Measurements from ENCODE around the gene CDH23. TPM values are rescaled to one million over a fixed set of nuclear protein-coding genes. Genes with fewer than 3 reads are reported as not detected.
A peak's percentile ranks its signal among the peaks of the same experiment; 100 is the strongest.

CDH23 gene
- total and polyA plus RNA-seq, 2 of the 8 experiments (the other 6 are each of a cell fraction or from before 2014, with no cell fraction given) = 1.9 to 4.9 TPM

- no peak overlapping the region for H2AFZ ChIP-seq (ENCODE audit: low read length)
- no peaks in the 10 kb centered on the region for H3K9me3 ChIP-seq (ENCODE audit: insufficient read depth in 2 of 2, low read depth in 1 of 2, low read length in 1 of 2)
- DNase-seq (ENCODE audit: low read depth in 1 of 2, low spot score in 2 of 2) = no peak
- H4K20me1 ChIP-seq (replicated peaks in 1 of 2; ENCODE audit: control insufficient read depth in 1 of 2, insufficient read depth in 2 of 2, low read length in 2 of 2) = no peaks in the 10 kb centered on the region
- H3K4ac ChIP-seq (replicated peaks; ENCODE audit: insufficient read length, low read depth, low read length) = no peak overlapping the region
- no peak overlapping the region for H3K56ac ChIP-seq (replicated peaks; ENCODE audit: insufficient read length, low read depth, low read length)
- no peak overlapping the region for H3K14ac ChIP-seq (ENCODE audit: insufficient read length)
- no peak overlapping the region for H4K5ac ChIP-seq (ENCODE audit: insufficient read length, low read depth, low read length)
- no peak overlapping the region for H3K27ac ChIP-seq (ENCODE audit: low read depth, low read length)
- H3K79me2 ChIP-seq (ENCODE audit: control insufficient read depth in 1 of 2, insufficient read depth in 2 of 2, low read length in 2 of 2) = no peaks in the 10 kb centered on the region
- no peak overlapping the region for H2AK5ac ChIP-seq (ENCODE audit: low read depth, low read length)
- no peak overlapping the region; the same call in 1 of the 2 replicates for H4K8ac ChIP-seq (ENCODE audit: extremely low read depth, insufficient read depth, low read length)
- no peak overlapping the region for H2BK120ac ChIP-seq (replicated peaks; ENCODE audit: low read depth, low read length)
- no peak overlapping the region for H3K4me2 ChIP-seq (ENCODE audit: insufficient read depth in 1 of 2, low read depth in 2 of 2, low read length in 2 of 2)
- H4K91ac ChIP-seq (replicated peaks; ENCODE audit: insufficient read length, low read length) = no peak overlapping the region
- no peaks in the 10 kb centered on the region for H3K79me1 ChIP-seq (ENCODE audit: low read depth, low read length)
- no peak for TF ChIP-seq ZNF274 (IDR thresholded peaks at IDR 0.05; ENCODE audit: borderline replicate concordance, extremely low read depth, low read length)
- TF ChIP-seq RAD21 (IDR thresholded peaks at IDR 0.05 in 1 of 2, conservative IDR thresholded peaks at IDR 0.05 in 1 of 2; ENCODE audit: low read depth in 2 of 2, low read length in 2 of 2) = no peak
- no peak for TF ChIP-seq SP4 (IDR thresholded peaks at IDR 0.05; ENCODE audit: low read length)
- TF ChIP-seq POU5F1 (IDR thresholded peaks at IDR 0.05; ENCODE audit: low read depth, low read length) = no peak
- no peak for TF ChIP-seq NANOG (IDR thresholded peaks at IDR 0.05; ENCODE audit: insufficient read depth, low read depth, low read length, poor library complexity, severe bottlenecking)
- no peak for TF ChIP-seq KDM1A (IDR thresholded peaks at IDR 0.05; ENCODE audit: borderline replicate concordance, low read length)
- no peak for FAIRE-seq
- H2BK5ac ChIP-seq (ENCODE audit: low read depth, low read length) = no peak overlapping the region
- 0 out of 2 replicates have a peak overlapping the region, but pooled peaks have one; percentile 29 for H2BK15ac ChIP-seq (ENCODE audit: low read length)
- no peak overlapping the region for H3K4me3 ChIP-seq (ENCODE audit: extremely low read depth in 1 of 4, insufficient read depth in 2 of 4, low read depth in 3 of 4, low read length in 4 of 4)
- H3K27me3 ChIP-seq (replicated peaks in 1 of 4; ENCODE audit: control insufficient read depth in 3 of 4, extremely low read depth in 1 of 4, insufficient read depth in 3 of 4, low read length in 3 of 4) = peaks cover 0 to 2% (median under 1%) of the 10 kb centered on the region in 4 experiments; a peak in 1 of 7 replicates
- H3K36me3 ChIP-seq (ENCODE audit: control insufficient read depth in 2 of 4, insufficient read depth in 4 of 4, low read length in 3 of 4) = no peaks in the 10 kb centered on the region
- no peak overlapping the region for H3K23ac ChIP-seq (ENCODE audit: insufficient read length)
- no peaks in the 10 kb centered on the region for H3K23me2 ChIP-seq (ENCODE audit: low read depth, low read length)
- no peak overlapping the region for H3K18ac ChIP-seq (ENCODE audit: extremely low read depth, low read length)
- CTCF ChIA-PET (ENCODE audit: partially characterized antibody) = interaction anchor here (0.7 to 5.3 kb wide), 19 partner anchors 9 to 383 kb away, joined by 3 to 44 read pairs (median 4); partner anchors contain the start of genes CDH23 and VSIR
- no peak overlapping the region for H2BK20ac ChIP-seq (ENCODE audit: low read length)
- no peaks in the 10 kb centered on the region; a peak in 1 of 7 replicates for H3K4me1 ChIP-seq (replicated peaks in 1 of 4; ENCODE audit: control insufficient read depth in 3 of 4, insufficient read depth in 4 of 4, low read length in 3 of 4)
- H3K9ac ChIP-seq (replicated peaks in 1 of 4; ENCODE audit: extremely low read depth in 1 of 4, low read depth in 3 of 4, low read length in 3 of 4) = no peak overlapping the region
- POLR2A ChIA-PET (ENCODE audit: partially characterized antibody) = interaction anchor here (1.2 kb wide), 1 partner anchor 15 kb away, joined by 3 read pairs; no protein-coding TSS in a partner anchor
- WGBS, 2 experiments (ENCODE audit: extremely low coverage in 1 of 2, insufficient coverage in 1 of 2, insufficient read length in 1 of 2, insufficient replicate concordance in 2 of 2, low coverage in 1 of 2, low lambda C conversion rate in 2 of 2, missing lambda C conversion rate in 1 of 2) = 95% methylated on average over 10 of the region's 10 CpGs; no CpG with 5 or more reads in 1 of the 2 experiments
- H2BK12ac ChIP-seq (ENCODE audit: low read depth, low read length) = no peak overlapping the region
Observed at GRCh38 chr10:71766717-71767419, 370.1 kb downstream of the CDH23 start.
